Mammary epithelial cell (primary cell): ENCODE results near the gene LY6G6D.

ENCODE experiments used
- CTCF ChIP-seq, 2 donors: IDR thresholded peaks in 1 of 2; conservative IDR thresholded peaks in 1 of 2; 2 replicates each; pipeline ENCODE4 v1.5.1; 2011 to 2012; ENCODE audit warnings: inconsistent platforms in 2 of 2, low read length in 2 of 2, mild to moderate bottlenecking in 2 of 2, control low read depth in 1 of 2, low read depth in 1 of 2; ENCODE audit not compliant: insufficient read depth in 1 of 2; ENCODE audit errors: extremely low read depth in 1 of 2
- EZH2 ChIP-seq: IDR thresholded peaks from 2 replicates; pipeline ENCODE4 v1.6.1; 2012; ENCODE audit warnings: low read length, inconsistent platforms, borderline replicate concordance

GRCh38 chr6:31730631-31731086 is 15.5 kb downstream of the LY6G6D start:
- TF ChIP-seq CTCF (conservative IDR thresholded peaks at IDR 0.05 in 1 of 2, IDR thresholded peaks at IDR 0.05 in 1 of 2; ENCODE audit: extremely low read depth in 1 of 2, insufficient read depth in 1 of 2, low read depth in 1 of 2, low read length in 2 of 2) (no peak), EZH2 (no peak)
